Hematopoietic multipotent progenitor cell (in vitro differentiated cells): Measurements from ENCODE around the gene PP2D1. TPM values are rescaled to one million over a fixed set of nuclear protein-coding genes. Genes with fewer than 3 reads are reported as not detected.
"Not testable (repeated sequence)": the region's sequence is repeated elsewhere in the genome, so short reads cannot be mapped to it uniquely, and the experiment has no call there.

Experiments used
- DNase-seq, 3 donors: peaks; one replicate each; pipeline ENCODE4 v3.0.0-alpha.2; 2011 to 2015; ENCODE audit warnings: low read depth in 2 of 3, low spot score in 2 of 3
- total RNA-seq: library from RNA; depleted of rRNA; stranded (reverse); fragments of >200 nt; gene quantifications from one replicate; pipeline ENCODE4 v1.2.3, GENCODE V29; 2012

Gene PP2D1
- not detected for total RNA-seq

GRCh38 chr3:20012164-20012563 is at the start of gene PP2D1:
Gene PP2D1 (minus strand): TSS chr3:20012264. CDS start chr3:20012072, 192 bp downstream.
- DNase-seq: no peak

- peak in 2 of 3 donors; percentile 27 to 54 for DNase-seq
Measured at GRCh38 chr3:20060974-20061685, 49.1 kb upstream of the PP2D1 start.

GRCh38 chr3:20059929-20060328 is 47.9 kb upstream of the PP2D1 start:
- no peak for DNase-seq

GRCh38 chr3:20057612-20058180 is 45.6 kb upstream of the PP2D1 start:
- no peak for DNase-seq

- DNase-seq: no peak
Measured at GRCh38 chr3:20056725-20057611, 44.9 kb upstream of the PP2D1 start.

GRCh38 chr3:20055842-20056241 is 43.8 kb upstream of the PP2D1 start:
- DNase-seq: no peak

GRCh38 chr3:20055020-20055775 is 43.1 kb upstream of the PP2D1 start:
- DNase-seq: peak in 2 of 3 donors; percentile 25 to 67

GRCh38 chr3:20054549-20054987 is 42.5 kb upstream of the PP2D1 start:
- DNase-seq: peak in 2 of 3 donors; percentile 92

GRCh38 chr3:20052851-20053250 is 40.8 kb upstream of the PP2D1 start:
- DNase-seq: no peak

GRCh38 chr3:20051123-20051806 is 39.2 kb upstream of the PP2D1 start:
- no peak for DNase-seq

GRCh38 chr3:20047976-20048883 is 36.2 kb upstream of the PP2D1 start:
- DNase-seq: peak in 1 of 3 donors; percentile 27

GRCh38 chr3:20047341-20047779 is 35.3 kb upstream of the PP2D1 start:
- DNase-seq: no peak

GRCh38 chr3:20046556-20046955 is 34.5 kb upstream of the PP2D1 start:
- DNase-seq: no peak

GRCh38 chr3:20045141-20045540 is 33.1 kb upstream of the PP2D1 start:
- not testable (repeated sequence) for DNase-seq

- DNase-seq: no peak
Measured at GRCh38 chr3:20043825-20044224, 31.8 kb upstream of the PP2D1 start.

- DNase-seq: peak in 2 of 3 donors; percentile 52 to 72
Measured at GRCh38 chr3:20043396-20043795, 31.3 kb upstream of the PP2D1 start.

GRCh38 chr3:20042331-20042730 is 30.3 kb upstream of the PP2D1 start:
- DNase-seq: no peak

- peak; percentile 40 to 74 (median 71) for DNase-seq
Measured at GRCh38 chr3:20041197-20041780, 29.2 kb upstream of the PP2D1 start.
